ENCODE data around the gene ZDHHC1. TPM values are rescaled to one million over a fixed set of nuclear protein-coding genes. Genes with fewer than 3 reads are reported as not detected.

The ZDHHC1 gene
- total and polyA plus RNA-seq, 2 of the 13 experiments (the other 11 are each of a cell fraction or from before 2014, with no cell fraction given) = 0.51 to 1.1 TPM

DNA sequence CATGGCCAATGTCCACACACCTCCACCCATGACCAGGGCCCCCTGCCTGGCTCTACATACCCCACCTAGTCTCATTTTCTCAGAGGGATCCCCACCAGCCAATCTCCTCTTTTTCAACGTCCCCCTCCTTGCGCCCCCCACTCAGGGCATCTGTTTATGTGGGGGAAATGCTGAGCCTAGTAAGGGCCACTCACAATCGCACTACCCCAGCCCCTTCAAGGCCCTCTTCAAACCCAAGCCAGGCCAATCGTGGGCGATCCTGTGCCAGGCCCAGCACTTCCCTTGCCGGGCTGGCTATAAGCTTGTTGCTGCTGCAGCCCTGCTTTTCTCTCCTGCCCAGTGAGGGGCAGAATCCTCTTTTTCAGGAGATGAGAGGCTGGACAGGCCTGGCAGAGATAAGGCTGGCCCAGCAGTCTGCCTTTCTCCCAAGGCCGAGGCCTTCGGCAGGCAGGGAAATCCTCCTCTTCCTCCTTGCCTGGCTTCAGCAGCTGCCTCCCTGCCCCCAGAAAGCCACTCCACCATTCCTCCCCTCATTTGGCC is 30.8 kb upstream of the ZDHHC1 start:
- in situ Hi-C loops (cut with HindIII; ENCODE audit: extremely low pct_ligation_motif_present, low pct_unique_long_range_greater_than_20kb) (no loop called here), intact Hi-C loops (cut with micrococcal nuclease; ENCODE audit: unreplicated experiment) (loop anchor here (1.0 to 2.0 kb wide), 2 partner anchors 18 to 19 kb away; no protein-coding TSS in a partner anchor)
- Histone ChIP-seq H3K4me2 (ENCODE audit: low read depth, low read length) (peak overlapping the region; percentile 87), H3K27ac (ENCODE audit: extremely low read length, insufficient read depth, low read length) (peak overlapping the region; percentile 88), H4K20me1 (ENCODE audit: insufficient read depth, low read length) (no peaks in the 10 kb centered on the region), H3K36me3 (replicated peaks in 1 of 2; ENCODE audit: control insufficient read depth in 1 of 2, insufficient read depth in 2 of 2, low read length in 2 of 2) (peaks cover 9 to 14% of the 10 kb centered on the region in 2 experiments; a peak in 4 of 5 replicates), H3K9me3 (ENCODE audit: low read length) (no peaks in the 10 kb centered on the region), H3K4me3 (replicated peaks in 1 of 3; ENCODE audit: insufficient read depth in 1 of 3, low read depth in 2 of 3, low read length in 3 of 3) (peak overlapping the region in 1 of 3 experiments; percentile 54; a peak in 2 of 6 replicates), H3K27me3 (ENCODE audit: control insufficient read depth in 1 of 2, insufficient read depth in 2 of 2, low read length in 2 of 2) (no peaks in the 10 kb centered on the region), H3K9ac (ENCODE audit: insufficient read depth, low read depth, low read length) (peak overlapping the region; percentile 66), H3K79me2 (ENCODE audit: insufficient read depth, low read length) (no peaks in the 10 kb centered on the region), H3K4me1 (ENCODE audit: insufficient read depth, low read length) (peaks cover 63% of the 10 kb centered on the region), H2AFZ (ENCODE audit: low read length) (no peak overlapping the region)
- no peak for ATAC-seq
- CTCF ChIA-PET (ENCODE audit: low intra/inter-chr PET ratio, low total read pairs) = interaction anchor here (3.1 to 3.4 kb wide), 2 partner anchors 19 kb away, joined by 9 to 56 read pairs; no protein-coding TSS in a partner anchor
- FAIRE-seq = no peak
- 84% methylated on average over 8 of the region's 8 CpGs for whole genome bisulfite sequencing (ENCODE audit: low lambda C conversion rate)
- no peak for DNase-seq (ENCODE audit: low spot score)
- POLR2A ChIA-PET = interaction anchor here (2.8 to 6.7 kb wide), 4 partner anchors 9 to 34 kb away, joined by 10 to 182 read pairs (median 27); partner anchors contain the start of genes ATP6V0D1 and HSD11B2
- no TSS peak for BruUV-seq (replicated peaks)
- TF ChIP-seq KDM5B (CRISPR knock-in tag; IDR thresholded peaks at IDR 0.05; ENCODE audit: borderline replicate concordance) = no peak
- TF ChIP-seq ATF4 (CRISPR knock-in tag; IDR thresholded peaks at IDR 0.05) = no peak
- TF ChIP-seq SPEN (CRISPR knock-in tag; IDR thresholded peaks at IDR 0.05; ENCODE audit: low read depth) = 0 out of 2 replicates have a peak, but pooled peaks have one; percentile 13
- TF ChIP-seq ZNF281 (CRISPR knock-in tag; IDR thresholded peaks at IDR 0.05; ENCODE audit: borderline replicate concordance) = 0 out of 2 replicates have a peak, but pooled peaks have one; percentile 2
- no peak for TF ChIP-seq EP300 (IDR thresholded peaks at IDR 0.05; ENCODE audit: low read depth in 2 of 2, low read length in 2 of 2)
- no peak for TF ChIP-seq EP300 (CRISPR knock-in tag; IDR thresholded peaks at IDR 0.05; ENCODE audit: borderline replicate concordance)
- TF ChIP-seq CEBPZ (IDR thresholded peaks at IDR 0.05; ENCODE audit: low read length) = no peak
- no peak for TF ChIP-seq NFE2 (CRISPR knock-in tag; IDR thresholded peaks at IDR 0.05)
- TF ChIP-seq ZMYM3 (CRISPR knock-in tag; IDR thresholded peaks at IDR 0.05) = no peak
- no peak for TF ChIP-seq DMTF1 (CRISPR knock-in tag; IDR thresholded peaks at IDR 0.05)
- TF ChIP-seq ZNF276 (CRISPR knock-in tag; IDR thresholded peaks at IDR 0.05; ENCODE audit: low read depth) = no peak

Data from HepG2 (cell line).